ENCODE measurements around the gene ARID5B.

ARID5B gene

DNA sequence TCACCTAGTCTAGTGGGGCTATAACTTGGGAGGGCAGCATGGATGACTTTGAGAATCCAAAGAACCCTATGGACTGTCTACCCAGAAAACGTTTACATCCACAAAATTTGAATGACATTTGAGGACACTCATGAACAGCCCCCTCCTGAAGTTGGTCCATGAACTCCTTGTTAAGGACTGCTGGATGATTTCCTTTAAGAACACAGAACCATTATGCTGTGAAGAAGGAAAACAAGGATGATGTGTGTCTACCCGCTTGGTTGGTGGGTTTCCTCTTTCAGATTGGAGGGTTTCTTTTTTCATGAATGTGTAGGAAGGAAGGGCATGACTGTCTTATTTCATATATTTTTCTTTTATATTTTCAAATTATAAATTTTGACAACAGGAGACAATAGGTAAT is 58.3 kb downstream of the ARID5B start:
- Histone ChIP-seq H3K36me3 (ENCODE audit: insufficient read depth, low read length) (peaks cover 63% of the 10 kb centered on the region; the same call in 1 of the 2 replicates), H3K9me2 (replicated peaks; ENCODE audit: low read depth, low read length) (no peaks in the 10 kb centered on the region), H3K4me3 (ENCODE audit: low read length, poor library complexity, severe bottlenecking) (no peak overlapping the region), H2AFZ (ENCODE audit: low read length) (no peak overlapping the region), H3F3A (ENCODE audit: low read depth) (peaks cover 2% of the 10 kb centered on the region; the same call in 1 of the 2 replicates), H3K9ac (ENCODE audit: low read depth, low read length, poor library complexity, severe bottlenecking) (no peak overlapping the region), H4K20me1 (ENCODE audit: insufficient read depth, low read length, poor library complexity, severe bottlenecking) (peaks cover 16% of the 10 kb centered on the region), H3K9me3 (ENCODE audit: insufficient read depth, low read depth, low read length) (no peaks in the 10 kb centered on the region), H3K27me3 (ENCODE audit: insufficient read depth, low read length, poor library complexity, severe bottlenecking) (no peaks in the 10 kb centered on the region), H3K79me2 (ENCODE audit: insufficient read depth, low read length) (peaks cover 91% of the 10 kb centered on the region), H3K4me1 (ENCODE audit: insufficient read depth, low read length, poor library complexity, severe bottlenecking) (peaks cover 61% of the 10 kb centered on the region), H3K4me2 (ENCODE audit: low read depth, low read length, poor library complexity, severe bottlenecking) (no peak overlapping the region)
- TF ChIP-seq, protein P1, sequence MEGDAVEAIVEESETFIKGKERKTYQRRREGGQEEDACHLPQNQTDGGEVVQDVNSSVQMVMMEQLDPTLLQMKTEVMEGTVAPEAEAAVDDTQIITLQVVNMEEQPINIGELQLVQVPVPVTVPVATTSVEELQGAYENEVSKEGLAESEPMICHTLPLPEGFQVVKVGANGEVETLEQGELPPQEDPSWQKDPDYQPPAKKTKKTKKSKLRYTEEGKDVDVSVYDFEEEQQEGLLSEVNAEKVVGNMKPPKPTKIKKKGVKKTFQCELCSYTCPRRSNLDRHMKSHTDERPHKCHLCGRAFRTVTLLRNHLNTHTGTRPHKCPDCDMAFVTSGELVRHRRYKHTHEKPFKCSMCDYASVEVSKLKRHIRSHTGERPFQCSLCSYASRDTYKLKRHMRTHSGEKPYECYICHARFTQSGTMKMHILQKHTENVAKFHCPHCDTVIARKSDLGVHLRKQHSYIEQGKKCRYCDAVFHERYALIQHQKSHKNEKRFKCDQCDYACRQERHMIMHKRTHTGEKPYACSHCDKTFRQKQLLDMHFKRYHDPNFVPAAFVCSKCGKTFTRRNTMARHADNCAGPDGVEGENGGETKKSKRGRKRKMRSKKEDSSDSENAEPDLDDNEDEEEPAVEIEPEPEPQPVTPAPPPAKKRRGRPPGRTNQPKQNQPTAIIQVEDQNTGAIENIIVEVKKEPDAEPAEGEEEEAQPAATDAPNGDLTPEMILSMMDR (conservative IDR thresholded peaks at IDR 0.05; ENCODE audit: low read length), result no peak
- no peak for TF ChIP-seq EZH2phosphoT487 (IDR thresholded peaks at IDR 0.05; ENCODE audit: borderline replicate concordance)

DNA sequence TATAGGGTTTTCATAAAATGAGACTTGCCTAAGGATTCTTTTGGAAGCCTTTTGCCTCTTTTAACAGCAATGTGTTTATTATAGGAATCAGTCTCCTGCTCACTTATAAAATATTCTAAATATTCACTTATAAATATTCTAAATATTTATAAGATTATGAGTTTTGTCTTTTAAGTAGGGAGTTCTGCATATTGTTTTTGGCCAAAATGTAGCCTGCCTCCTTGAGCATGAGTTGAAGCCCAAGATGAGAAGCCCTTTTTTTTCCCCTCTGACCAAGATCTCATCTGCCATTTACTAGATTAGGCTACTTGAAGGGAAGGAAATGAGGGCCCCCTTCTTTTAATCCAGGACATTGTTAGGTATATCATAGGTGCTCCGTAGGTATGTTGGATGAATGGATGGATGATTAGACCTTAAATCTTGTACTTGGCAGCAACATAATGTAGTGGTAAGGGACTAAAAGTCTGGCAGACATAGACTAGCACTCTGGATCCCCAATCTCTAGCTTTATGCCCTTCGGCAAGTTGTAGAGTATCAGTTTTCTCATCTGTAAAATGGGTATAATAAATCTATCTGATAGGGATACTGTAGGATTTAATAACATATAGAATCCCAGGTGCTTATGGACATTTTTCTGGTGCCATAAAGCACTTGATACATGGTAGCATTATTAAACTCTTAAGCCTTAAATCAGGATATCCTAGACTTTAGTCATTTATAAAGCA is 59.1 kb downstream of the ARID5B start:
- Histone ChIP-seq H3K4me2 (ENCODE audit: low read depth, low read length, poor library complexity, severe bottlenecking) (no peak overlapping the region), H3K79me2 (ENCODE audit: insufficient read depth, low read length) (peaks cover 91% of the 10 kb centered on the region), H3K4me1 (ENCODE audit: insufficient read depth, low read length, poor library complexity, severe bottlenecking) (peaks cover 65% of the 10 kb centered on the region), H3K4me3 (ENCODE audit: low read length, poor library complexity, severe bottlenecking) (no peak overlapping the region), H3K36me3 (ENCODE audit: insufficient read depth, low read length) (peaks cover 61% of the 10 kb centered on the region), H3K9ac (ENCODE audit: low read depth, low read length, poor library complexity, severe bottlenecking) (no peak overlapping the region), H3K9me3 (ENCODE audit: insufficient read depth, low read depth, low read length) (no peaks in the 10 kb centered on the region), H4K20me1 (ENCODE audit: insufficient read depth, low read length, poor library complexity, severe bottlenecking) (peaks cover 24% of the 10 kb centered on the region), H3K27me3 (ENCODE audit: insufficient read depth, low read length, poor library complexity, severe bottlenecking) (no peaks in the 10 kb centered on the region), H3K9me2 (replicated peaks; ENCODE audit: low read depth, low read length) (no peaks in the 10 kb centered on the region), H2AFZ (ENCODE audit: low read length) (no peak overlapping the region), H3F3A (ENCODE audit: low read depth) (peaks cover 2% of the 10 kb centered on the region; the same call in 1 of the 2 replicates)
- TF ChIP-seq, protein P1 (conservative IDR thresholded peaks at IDR 0.05; ENCODE audit: low read length), result no peak
- no peak for TF ChIP-seq EZH2phosphoT487 (IDR thresholded peaks at IDR 0.05; ENCODE audit: borderline replicate concordance)

DNA sequence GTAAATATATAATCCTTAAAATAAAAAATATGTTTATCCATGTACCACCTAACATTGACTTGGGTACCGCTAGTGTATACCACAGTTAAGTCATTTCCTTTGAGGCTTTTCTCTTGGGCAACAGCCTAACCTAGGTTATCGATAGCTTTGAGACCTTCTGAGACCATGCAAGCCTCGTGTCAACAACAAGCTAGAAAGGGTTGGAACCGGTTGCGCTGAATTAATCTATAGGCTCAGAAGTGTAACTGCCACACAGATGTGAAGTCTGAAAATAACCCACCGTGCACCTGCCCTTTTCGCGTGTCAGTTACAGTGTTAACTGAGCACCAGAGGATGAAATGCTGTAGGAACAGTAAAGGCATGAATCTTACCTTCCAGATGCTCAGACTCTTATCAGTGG is 59.8 kb downstream of the ARID5B start:
- Histone ChIP-seq H3K4me3 (ENCODE audit: low read length, poor library complexity, severe bottlenecking) (no peak overlapping the region), H3F3A (ENCODE audit: low read depth) (peaks cover 2% of the 10 kb centered on the region; the same call in 1 of the 2 replicates), H3K9me2 (replicated peaks; ENCODE audit: low read depth, low read length) (no peaks in the 10 kb centered on the region), H3K4me2 (ENCODE audit: low read depth, low read length, poor library complexity, severe bottlenecking) (peak overlapping the region; percentile 31), H3K9me3 (ENCODE audit: insufficient read depth, low read depth, low read length) (no peaks in the 10 kb centered on the region), H3K79me2 (ENCODE audit: insufficient read depth, low read length) (peaks cover 91% of the 10 kb centered on the region), H3K4me1 (ENCODE audit: insufficient read depth, low read length, poor library complexity, severe bottlenecking) (peaks cover 69% of the 10 kb centered on the region), H4K20me1 (ENCODE audit: insufficient read depth, low read length, poor library complexity, severe bottlenecking) (peaks cover 26% of the 10 kb centered on the region), H3K27me3 (ENCODE audit: insufficient read depth, low read length, poor library complexity, severe bottlenecking) (no peaks in the 10 kb centered on the region), H3K9ac (ENCODE audit: low read depth, low read length, poor library complexity, severe bottlenecking) (no peak overlapping the region), H2AFZ (ENCODE audit: low read length) (no peak overlapping the region), H3K36me3 (ENCODE audit: insufficient read depth, low read length) (peaks cover 63% of the 10 kb centered on the region)
- TF ChIP-seq EZH2phosphoT487 (IDR thresholded peaks at IDR 0.05; ENCODE audit: borderline replicate concordance), result no peak
- TF ChIP-seq, protein P1 (conservative IDR thresholded peaks at IDR 0.05; ENCODE audit: low read length), result no peak
